IPS-NIHi11 (cell line): ENCODE measurements around the gene TAF4.

Experiments
- DNase-seq: peaks from one replicate; pipeline ENCODE4 v3.0.0; 2012; ENCODE audit warnings: mixed read lengths, low spot score

The TAF4 gene

GRCh38 chr20:62021793-62022385 is 43.8 kb downstream of the TAF4 start:
- DNase-seq = no peak

GRCh38 chr20:62020935-62021701 is 44.6 kb downstream of the TAF4 start:
- DNase-seq = no peak

DNA sequence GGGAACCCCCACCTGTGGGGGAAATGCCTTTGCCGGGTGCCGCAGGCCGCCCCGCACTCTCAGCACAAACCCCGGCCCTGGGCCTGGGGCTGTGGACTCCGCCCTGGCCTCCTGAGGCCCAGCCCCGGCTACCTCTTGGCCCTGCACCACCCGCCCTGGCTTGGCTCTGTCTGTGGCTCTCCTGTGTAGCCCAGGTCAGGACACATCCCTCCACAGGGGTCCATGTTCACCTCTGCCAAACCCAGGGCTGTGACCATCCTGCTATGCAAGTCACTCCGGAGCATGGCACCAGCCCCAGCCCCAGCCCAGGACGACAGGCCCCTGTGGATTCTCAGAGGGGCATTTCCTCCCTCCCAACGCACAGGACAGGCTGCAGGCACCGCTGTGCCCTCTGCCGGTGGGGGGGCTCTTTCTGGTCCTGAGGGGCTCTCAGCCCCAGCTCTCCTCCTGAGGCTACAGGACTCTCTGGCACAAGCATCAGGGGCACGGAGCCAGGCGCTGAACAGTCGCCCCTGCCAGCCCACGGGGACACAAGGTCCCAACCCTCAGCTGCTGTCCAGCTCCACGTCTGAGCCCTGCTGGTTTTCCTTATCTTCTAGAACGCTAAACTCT is 45.7 kb downstream of the TAF4 start:
- no peak for DNase-seq

DNA sequence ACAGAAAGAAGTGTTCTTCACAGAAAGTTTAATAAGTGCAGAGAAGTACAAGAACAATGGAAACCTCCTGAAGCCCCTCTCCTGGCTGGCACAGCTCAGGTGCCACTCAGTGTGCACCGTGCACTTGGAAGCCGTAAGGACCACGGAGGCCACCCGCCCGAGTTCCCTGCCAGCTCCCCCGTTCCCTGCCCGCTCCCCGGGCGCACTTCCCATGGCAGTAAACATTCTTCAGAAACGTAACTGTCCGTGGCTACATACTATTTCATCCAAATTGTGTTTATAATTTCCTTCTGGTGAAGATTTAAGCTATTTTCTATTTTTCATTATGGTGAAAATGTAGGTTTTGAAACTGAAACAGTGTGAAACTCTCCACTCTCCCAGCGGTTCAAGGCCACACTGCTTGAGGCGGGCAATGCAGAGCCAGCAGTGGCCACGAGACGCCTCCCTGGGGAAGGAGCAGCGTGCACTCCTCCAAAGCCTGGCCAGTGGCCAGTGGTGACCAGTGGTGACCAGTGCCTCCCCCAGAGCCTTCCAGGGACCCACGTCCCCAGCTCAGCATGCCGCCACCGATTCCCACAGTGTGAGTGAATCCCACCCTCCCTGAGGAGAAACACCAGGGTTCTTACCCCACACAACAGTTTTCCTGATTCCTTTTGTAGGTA is 46.4 kb downstream of the TAF4 start:
- no peak for DNase-seq

- DNase-seq = no peak
Observed at GRCh38 chr20:62018437-62019143, 47.1 kb downstream of the TAF4 start.

DNA sequence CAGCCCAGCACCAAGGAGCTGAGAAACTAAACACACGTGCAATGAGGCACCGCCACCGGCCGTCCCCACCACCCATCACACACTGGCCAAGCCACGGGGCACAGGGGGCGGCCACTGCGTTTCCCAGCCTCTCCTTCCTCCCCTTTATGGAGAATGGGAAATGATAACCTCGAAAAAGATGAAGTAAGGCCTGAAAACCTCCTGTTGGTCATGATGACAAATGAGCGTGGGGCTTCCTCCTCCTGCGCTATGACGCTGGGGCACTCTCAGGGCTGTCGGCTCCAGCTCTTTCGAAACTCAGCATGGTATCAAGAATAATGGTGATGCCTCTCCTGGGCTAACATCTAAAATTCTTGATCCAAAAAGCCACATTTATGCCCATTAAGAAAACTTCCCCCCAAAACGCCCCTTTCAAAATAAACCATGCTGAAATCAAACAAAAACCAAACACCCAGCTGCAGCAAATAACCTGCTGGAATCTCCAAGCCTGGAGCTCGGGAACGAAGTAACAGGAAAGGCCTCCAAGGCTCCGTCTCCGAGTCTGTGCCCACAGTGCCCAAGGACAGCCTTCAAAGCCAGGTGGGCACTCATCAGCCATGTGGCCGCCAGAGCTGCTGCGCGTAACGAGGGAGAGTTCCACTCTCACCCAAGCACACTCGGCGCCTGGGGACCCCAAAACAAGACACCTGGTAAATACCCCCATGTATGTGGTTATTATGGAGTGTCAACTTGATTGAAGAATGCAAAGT is 50.0 kb downstream of the TAF4 start:
- DNase-seq = no peak

GRCh38 chr20:62014889-62015537 is 50.7 kb downstream of the TAF4 start:
- no peak for DNase-seq

DNA sequence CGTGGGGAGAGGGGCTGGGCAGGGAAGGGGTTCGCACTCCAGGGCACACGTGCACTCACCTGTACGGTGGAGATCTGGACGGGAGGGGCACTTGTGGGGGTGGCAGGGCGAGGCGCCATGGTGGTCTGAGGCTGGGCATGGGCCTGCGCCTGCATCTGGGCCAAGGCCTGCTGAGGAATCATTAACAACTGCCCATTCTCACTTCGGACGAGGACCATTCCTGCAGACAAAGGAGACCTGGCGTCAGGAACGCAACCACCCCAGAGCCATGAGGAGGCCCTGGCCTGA is 51.2 kb downstream of the TAF4 start:
- DNase-seq = no peak

GRCh38 chr20:62012631-62013030 is 53.0 kb downstream of the TAF4 start:
- no peak for DNase-seq

DNA sequence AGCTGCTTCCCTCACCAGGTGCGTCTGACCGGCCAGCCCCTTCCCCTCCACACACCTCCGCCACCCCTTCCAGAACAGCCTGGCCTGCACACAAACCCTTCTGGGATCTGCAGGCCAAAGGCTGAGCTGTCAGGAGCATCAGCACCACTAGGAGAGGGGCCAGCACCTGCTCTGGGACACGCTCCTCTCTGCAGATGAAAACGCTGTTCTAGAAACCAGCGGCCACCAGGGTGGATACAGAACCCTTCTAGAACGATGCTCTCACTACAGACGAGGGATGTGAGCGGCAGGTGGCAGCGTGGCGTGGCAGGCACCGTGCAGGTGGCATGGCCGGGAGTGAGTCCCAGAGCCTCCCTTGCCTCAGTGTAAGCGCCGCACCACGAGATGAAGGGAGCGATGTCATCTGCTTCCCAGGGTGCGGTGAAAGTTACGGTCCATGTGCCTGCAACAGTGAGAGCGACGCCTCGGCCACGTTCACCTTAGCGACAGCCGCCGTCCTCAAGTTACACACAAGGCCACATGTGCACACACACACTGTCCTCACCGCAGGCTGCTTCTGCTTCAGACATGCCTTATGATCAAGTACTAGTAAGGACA is 53.6 kb downstream of the TAF4 start:
- no peak for DNase-seq

- peak; percentile 43 for DNase-seq
Observed at GRCh38 chr20:62011403-62011790, 54.3 kb downstream of the TAF4 start.

GRCh38 chr20:62010551-62011402 is 54.9 kb downstream of the TAF4 start:
- DNase-seq = peak; percentile 85

GRCh38 chr20:62009869-62010445 is 55.7 kb downstream of the TAF4 start:
- DNase-seq = no peak

GRCh38 chr20:62009322-62009721 is 56.4 kb downstream of the TAF4 start:
- no peak for DNase-seq

- DNase-seq = no peak
Observed at GRCh38 chr20:62008643-62009183, 57.0 kb downstream of the TAF4 start.

DNA sequence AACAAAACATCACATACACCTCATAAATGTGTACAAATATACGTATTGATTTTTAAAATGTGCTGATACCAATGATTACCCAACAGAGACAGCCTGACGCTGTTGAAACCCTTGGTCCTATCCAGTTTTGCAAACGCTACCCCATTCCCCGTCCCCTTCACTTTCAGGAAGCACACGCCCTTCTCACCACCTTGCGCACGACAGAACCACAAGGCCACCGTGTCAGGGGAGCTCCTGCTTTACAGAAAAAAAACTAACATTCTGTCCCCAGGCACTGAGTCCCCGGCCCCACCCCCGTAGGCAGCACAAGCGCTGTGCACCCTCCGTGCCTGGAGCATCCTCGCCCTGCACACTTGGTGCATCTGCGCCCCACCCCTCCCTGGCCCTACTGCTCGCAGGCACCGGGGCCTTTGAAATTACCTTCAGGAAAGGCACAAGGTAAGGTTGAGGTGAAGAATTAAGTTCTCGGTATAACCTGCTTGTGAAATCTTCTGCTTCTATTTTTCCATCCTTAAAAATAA is 58.5 kb downstream of the TAF4 start:
- DNase-seq = no peak

DNA sequence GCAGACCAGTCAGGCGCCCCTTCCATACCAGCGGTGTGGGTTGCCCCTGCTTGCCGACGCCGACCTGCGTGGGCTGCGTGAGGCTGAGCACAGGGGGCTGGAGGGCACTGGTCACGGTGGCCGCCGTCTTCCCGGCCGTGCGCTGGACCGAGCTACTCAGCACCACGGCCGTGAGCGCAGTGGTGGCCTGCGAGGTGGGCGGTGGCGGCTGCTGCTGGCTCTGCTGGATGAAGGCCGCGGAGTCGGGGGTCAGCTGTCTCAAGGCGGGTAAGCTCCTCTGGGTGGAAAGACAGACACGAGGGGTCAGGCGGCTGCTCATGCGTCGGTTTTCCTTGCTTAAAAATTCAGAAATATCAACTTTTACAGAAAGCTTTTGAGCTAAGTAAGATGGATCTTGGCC is 59.2 kb downstream of the TAF4 start:
- no peak for DNase-seq

DNA sequence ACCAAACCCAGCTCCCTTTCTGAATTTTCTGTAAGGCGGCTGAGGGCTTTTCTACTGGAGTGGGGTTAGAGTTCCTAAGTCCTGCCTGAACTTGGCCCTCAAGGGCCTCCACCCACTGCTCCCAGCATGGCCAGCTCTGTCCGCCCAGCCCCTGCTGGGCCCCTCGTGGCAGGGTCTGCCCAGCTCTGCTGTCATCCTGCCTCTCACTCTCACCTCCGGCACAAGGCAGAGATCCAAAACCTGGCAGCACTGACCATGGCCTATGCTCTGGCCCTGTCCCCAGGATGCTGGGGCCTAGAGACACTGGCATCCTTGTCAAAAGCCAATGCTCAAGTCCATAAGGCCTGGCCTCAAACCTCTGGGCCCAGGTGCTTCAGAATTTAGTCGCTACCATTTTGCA is 61.1 kb downstream of the TAF4 start:
- DNase-seq = no peak
